ENCODE measurements around the gene LRATD1. TPM values are rescaled to one million over a fixed set of nuclear protein-coding genes. Genes with fewer than 3 reads are reported as not detected.

LRATD1 gene
- polyA plus RNA-seq, 3 donors = not detected

DNA sequence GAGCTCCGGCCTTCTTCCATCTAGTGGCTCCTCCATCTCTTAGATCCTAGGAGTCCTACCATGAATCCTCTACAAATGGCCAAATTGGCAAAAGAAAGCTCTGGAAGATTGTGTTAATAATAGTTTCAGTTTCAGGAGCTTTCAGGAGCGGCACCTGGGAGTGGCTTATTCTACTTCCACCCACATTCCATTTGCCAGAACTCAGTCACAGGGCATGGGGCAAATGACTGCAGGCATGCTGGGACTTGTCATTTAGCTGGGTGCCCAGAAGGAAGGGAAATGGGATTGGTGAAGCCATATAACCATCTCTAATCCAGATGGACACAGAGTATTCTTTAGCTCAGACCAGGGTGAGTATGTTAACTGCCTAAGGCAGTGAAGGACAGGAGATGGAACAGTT, 3.6 kb upstream of the LRATD1 start:
- H4K20me1 ChIP-seq (ENCODE audit: insufficient read depth, low read length) = no peaks in the 10 kb centered on the region
- Mint-ChIP-seq H3K4me3 (no peak overlapping the region), H3K27me3 (ENCODE audit: low read depth in 3 of 3) (peaks cover 34 to 37% (median 35%) of the 10 kb centered on the region in 3 donors), H3K27ac (peak overlapping the region in 1 of 7 donors; percentile 42), H3K9me3 (peaks cover 0 to 13% (median 4%) of the 10 kb centered on the region in 7 donors), H3K4me1 (no peaks in the 10 kb centered on the region), H3K36me3 (no peaks in the 10 kb centered on the region)
- H3K36me3 ChIP-seq (replicated peaks in 1 of 2; ENCODE audit: control insufficient read depth in 1 of 2, insufficient read depth in 2 of 2, low read length in 2 of 2) = no peaks in the 10 kb centered on the region
- peaks cover 0 to 10% of the 10 kb centered on the region in 2 donors for H3K9me3 ChIP-seq (replicated peaks in 1 of 2; ENCODE audit: control insufficient read depth in 1 of 2, insufficient read depth in 1 of 2, low read length in 2 of 2)
- no peak overlapping the region for H3K9ac ChIP-seq (ENCODE audit: insufficient read depth, low read length, poor library complexity, severe bottlenecking)
- TF ChIP-seq, protein P1, sequence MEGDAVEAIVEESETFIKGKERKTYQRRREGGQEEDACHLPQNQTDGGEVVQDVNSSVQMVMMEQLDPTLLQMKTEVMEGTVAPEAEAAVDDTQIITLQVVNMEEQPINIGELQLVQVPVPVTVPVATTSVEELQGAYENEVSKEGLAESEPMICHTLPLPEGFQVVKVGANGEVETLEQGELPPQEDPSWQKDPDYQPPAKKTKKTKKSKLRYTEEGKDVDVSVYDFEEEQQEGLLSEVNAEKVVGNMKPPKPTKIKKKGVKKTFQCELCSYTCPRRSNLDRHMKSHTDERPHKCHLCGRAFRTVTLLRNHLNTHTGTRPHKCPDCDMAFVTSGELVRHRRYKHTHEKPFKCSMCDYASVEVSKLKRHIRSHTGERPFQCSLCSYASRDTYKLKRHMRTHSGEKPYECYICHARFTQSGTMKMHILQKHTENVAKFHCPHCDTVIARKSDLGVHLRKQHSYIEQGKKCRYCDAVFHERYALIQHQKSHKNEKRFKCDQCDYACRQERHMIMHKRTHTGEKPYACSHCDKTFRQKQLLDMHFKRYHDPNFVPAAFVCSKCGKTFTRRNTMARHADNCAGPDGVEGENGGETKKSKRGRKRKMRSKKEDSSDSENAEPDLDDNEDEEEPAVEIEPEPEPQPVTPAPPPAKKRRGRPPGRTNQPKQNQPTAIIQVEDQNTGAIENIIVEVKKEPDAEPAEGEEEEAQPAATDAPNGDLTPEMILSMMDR (IDR thresholded peaks at IDR 0.05) = no peak
- no peak overlapping the region for H3K27ac ChIP-seq (ENCODE audit: low read depth in 1 of 2, low read length in 2 of 2)
- no peaks in the 10 kb centered on the region for H3K4me1 ChIP-seq (ENCODE audit: control insufficient read depth in 1 of 2, insufficient read depth in 2 of 2, low read length in 2 of 2)
- no peaks in the 10 kb centered on the region for H3K79me2 ChIP-seq (ENCODE audit: insufficient read depth, low read length)
- H3K4me3 ChIP-seq (replicated peaks in 1 of 3; ENCODE audit: low read depth in 2 of 3, low read length in 3 of 3) = no peak overlapping the region
- H3K4me2 ChIP-seq (replicated peaks; ENCODE audit: extremely low read depth, low read length, poor library complexity, severe bottlenecking) = no peak overlapping the region
- no peak for DNase-seq
- intact Hi-C loops (cut with micrococcal nuclease) = no loop called here
- WGBS (ENCODE audit: insufficient coverage) = no CpG with 5 or more reads among the region's 2 CpGs
- H3K27me3 ChIP-seq (ENCODE audit: control insufficient read depth in 2 of 2, insufficient read depth in 2 of 2, low read length in 2 of 2) = peaks cover 24 to 35% of the 10 kb centered on the region in 2 donors
- no peak overlapping the region for H2AFZ ChIP-seq (ENCODE audit: insufficient read depth, low read depth, low read length, poor library complexity, severe bottlenecking)

DNA sequence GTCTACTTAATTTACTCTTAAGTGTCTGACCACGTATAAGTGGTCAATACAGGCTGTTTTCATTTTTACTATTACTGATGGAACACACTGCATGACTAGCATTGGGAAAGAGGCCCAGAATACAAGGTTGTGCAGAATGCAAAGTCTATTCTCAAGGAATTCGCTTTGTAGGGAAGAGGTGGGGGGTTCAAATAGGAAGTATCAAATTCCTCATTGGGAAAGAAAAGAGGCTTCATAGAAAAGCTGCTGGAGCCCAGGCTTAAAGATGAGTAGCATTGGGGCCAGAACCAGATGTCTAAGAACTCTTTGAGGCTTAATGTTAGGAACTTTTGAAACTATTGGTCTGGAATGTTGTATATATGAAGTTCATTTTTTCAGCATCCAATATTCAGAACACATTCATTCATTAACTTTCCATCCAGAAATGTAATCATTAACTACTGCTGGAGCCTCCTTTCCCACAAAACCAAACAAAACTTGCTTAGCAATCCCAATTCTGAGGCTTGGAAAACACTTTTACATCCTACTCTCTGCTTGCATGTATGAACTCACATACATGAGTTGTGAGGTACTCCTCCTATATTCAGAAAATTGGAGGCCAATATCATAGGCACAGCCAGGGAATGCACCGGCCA, 994 bp upstream of the LRATD1 start:
- H2AFZ ChIP-seq (ENCODE audit: insufficient read depth, low read depth, low read length, poor library complexity, severe bottlenecking) = no peak overlapping the region
- H4K20me1 ChIP-seq (ENCODE audit: insufficient read depth, low read length) = no peaks in the 10 kb centered on the region
- no peak overlapping the region for H3K9ac ChIP-seq (ENCODE audit: insufficient read depth, low read length, poor library complexity, severe bottlenecking)
- no peak overlapping the region for H3K27ac ChIP-seq (ENCODE audit: low read depth in 1 of 2, low read length in 2 of 2)
- Mint-ChIP-seq H3K9me3 (peaks cover 0 to 23% (median 7%) of the 10 kb centered on the region in 7 donors), H3K27me3 (ENCODE audit: low read depth in 3 of 3) (peaks cover 58 to 63% (median 59%) of the 10 kb centered on the region in 3 donors), H3K4me3 (peak overlapping the region in 1 of 2 donors; percentile 68), H3K36me3 (no peaks in the 10 kb centered on the region), H3K27ac (no peak overlapping the region), H3K4me1 (no peaks in the 10 kb centered on the region)
- peaks cover 0 to 30% of the 10 kb centered on the region in 2 donors for H3K9me3 ChIP-seq (replicated peaks in 1 of 2; ENCODE audit: control insufficient read depth in 1 of 2, insufficient read depth in 1 of 2, low read length in 2 of 2)
- peaks cover 42 to 61% of the 10 kb centered on the region in 2 donors for H3K27me3 ChIP-seq (ENCODE audit: control insufficient read depth in 2 of 2, insufficient read depth in 2 of 2, low read length in 2 of 2)
- H3K4me2 ChIP-seq (replicated peaks; ENCODE audit: extremely low read depth, low read length, poor library complexity, severe bottlenecking) = no peak overlapping the region
- H3K79me2 ChIP-seq (ENCODE audit: insufficient read depth, low read length) = no peaks in the 10 kb centered on the region
- TF ChIP-seq, protein P1 (IDR thresholded peaks at IDR 0.05) = no peak
- intact Hi-C loops (cut with micrococcal nuclease) = no loop called here
- H3K36me3 ChIP-seq (replicated peaks in 1 of 2; ENCODE audit: control insufficient read depth in 1 of 2, insufficient read depth in 2 of 2, low read length in 2 of 2) = no peaks in the 10 kb centered on the region
- no peak overlapping the region for H3K4me3 ChIP-seq (replicated peaks in 1 of 3; ENCODE audit: low read depth in 2 of 3, low read length in 3 of 3)
- 46% methylated on average over 2 of the region's 3 CpGs for WGBS (ENCODE audit: insufficient coverage)
- DNase-seq = no peak
- H3K4me1 ChIP-seq (ENCODE audit: control insufficient read depth in 1 of 2, insufficient read depth in 2 of 2, low read length in 2 of 2) = no peaks in the 10 kb centered on the region

Measured in CD14-positive monocyte (primary cell).